ENCODE data around the gene ALDH5A1. TPM values are rescaled to one million over a fixed set of nuclear protein-coding genes. Genes with fewer than 3 reads are reported as not detected.

The ALDH5A1 gene
- total and polyA plus RNA-seq, 2 donors (not counting 1 experiment from before 2014, with no cell fraction given) = 5.7 to 26.3 TPM

DNA sequence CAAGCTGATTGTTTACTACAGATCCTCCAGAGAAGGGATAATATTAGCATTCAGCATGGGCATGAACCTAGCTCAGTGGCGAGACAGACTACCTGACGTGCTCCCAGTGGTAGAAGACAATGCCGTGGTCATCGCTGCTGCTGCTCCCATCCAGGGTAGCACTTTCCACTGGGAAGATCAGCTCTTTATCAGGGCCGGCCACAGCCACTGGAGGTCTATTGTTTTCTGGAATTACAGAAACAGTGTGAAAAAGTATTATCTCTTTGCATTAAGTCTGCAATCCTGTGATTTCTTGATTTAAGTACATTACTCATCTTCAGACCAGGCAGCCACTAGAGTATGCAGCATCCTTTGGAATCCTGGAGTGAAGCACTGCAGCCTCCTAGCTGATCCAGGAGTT lies 75.0 kb downstream of the ALDH5A1 start:
- CTCF ChIA-PET = interaction anchor here (0.7 to 2.2 kb wide), 4 partner anchors 11 to 75 kb away, joined by 4 to 21 read pairs (median 6); partner anchors contain the start of gene ALDH5A1
- H3K4me2 ChIP-seq (replicated peaks; ENCODE audit: low read depth, low read length, poor library complexity, severe bottlenecking) = no peak overlapping the region
- no peaks in the 10 kb centered on the region for H3K79me2 ChIP-seq (ENCODE audit: control insufficient read depth, insufficient read depth, low read length)
- Mint-ChIP-seq H3K27me3 (peaks cover 3% of the 10 kb centered on the region), H3K9me3 (ENCODE audit: insufficient read depth) (no peaks in the 10 kb centered on the region), H3K4me1 (peaks cover 2% of the 10 kb centered on the region), H3K4me3 (no peak overlapping the region), H3K27ac (no peak overlapping the region)
- no peak overlapping the region for H3K27ac ChIP-seq (ENCODE audit: low read length in 2 of 2)
- no peak overlapping the region for H3K9ac ChIP-seq (ENCODE audit: low read length)
- no peaks in the 10 kb centered on the region for H3K36me3 ChIP-seq (replicated peaks in 1 of 2; ENCODE audit: control extremely low read depth in 1 of 2, control insufficient read depth in 1 of 2, extremely low read depth in 1 of 2, insufficient read depth in 2 of 2, low read length in 1 of 2)
- WGBS (ENCODE audit: insufficient coverage) = 94% methylated on average over 4 of the region's 5 CpGs
- DNase-seq (no peak), ATAC-seq (ENCODE audit: low read depth) (no peak)
- H3K9me3 ChIP-seq (ENCODE audit: control extremely low read depth in 1 of 3, control insufficient read depth in 2 of 3, insufficient read depth in 1 of 3, low read length in 2 of 3) = no peaks in the 10 kb centered on the region
- peaks cover 2 to 3% of the 10 kb centered on the region in 2 donors for H3K4me1 ChIP-seq (ENCODE audit: control insufficient read depth in 2 of 2, insufficient read depth in 2 of 2, low read length in 2 of 2)
- no peak overlapping the region for H3K4me3 ChIP-seq (ENCODE audit: control extremely low read depth in 1 of 5, extremely low read depth in 1 of 5, insufficient read depth in 1 of 5, low read depth in 2 of 5, low read length in 4 of 5)
- intact Hi-C loops (cut with micrococcal nuclease) = no loop called here
- TF ChIP-seq EZH2 (IDR thresholded peaks at IDR 0.05; ENCODE audit: borderline replicate concordance, insufficient read depth, low read depth, low read length, poor library complexity, severe bottlenecking) = no peak
- TF ChIP-seq, protein P1, sequence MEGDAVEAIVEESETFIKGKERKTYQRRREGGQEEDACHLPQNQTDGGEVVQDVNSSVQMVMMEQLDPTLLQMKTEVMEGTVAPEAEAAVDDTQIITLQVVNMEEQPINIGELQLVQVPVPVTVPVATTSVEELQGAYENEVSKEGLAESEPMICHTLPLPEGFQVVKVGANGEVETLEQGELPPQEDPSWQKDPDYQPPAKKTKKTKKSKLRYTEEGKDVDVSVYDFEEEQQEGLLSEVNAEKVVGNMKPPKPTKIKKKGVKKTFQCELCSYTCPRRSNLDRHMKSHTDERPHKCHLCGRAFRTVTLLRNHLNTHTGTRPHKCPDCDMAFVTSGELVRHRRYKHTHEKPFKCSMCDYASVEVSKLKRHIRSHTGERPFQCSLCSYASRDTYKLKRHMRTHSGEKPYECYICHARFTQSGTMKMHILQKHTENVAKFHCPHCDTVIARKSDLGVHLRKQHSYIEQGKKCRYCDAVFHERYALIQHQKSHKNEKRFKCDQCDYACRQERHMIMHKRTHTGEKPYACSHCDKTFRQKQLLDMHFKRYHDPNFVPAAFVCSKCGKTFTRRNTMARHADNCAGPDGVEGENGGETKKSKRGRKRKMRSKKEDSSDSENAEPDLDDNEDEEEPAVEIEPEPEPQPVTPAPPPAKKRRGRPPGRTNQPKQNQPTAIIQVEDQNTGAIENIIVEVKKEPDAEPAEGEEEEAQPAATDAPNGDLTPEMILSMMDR (IDR thresholded peaks at IDR 0.05) = no peak
- POLR2A ChIA-PET = no interaction called here
- H2AFZ ChIP-seq (ENCODE audit: insufficient read depth, low read depth, low read length, poor library complexity, severe bottlenecking) = no peak overlapping the region
- no peaks in the 10 kb centered on the region for H4K20me1 ChIP-seq (ENCODE audit: control insufficient read depth, insufficient read depth, low read length, poor library complexity, severe bottlenecking)
- no peaks in the 10 kb centered on the region for H3K27me3 ChIP-seq (replicated peaks in 1 of 4; ENCODE audit: control extremely low read depth in 1 of 4, control insufficient read depth in 3 of 4, insufficient read depth in 4 of 4, low read length in 3 of 4)

DNA sequence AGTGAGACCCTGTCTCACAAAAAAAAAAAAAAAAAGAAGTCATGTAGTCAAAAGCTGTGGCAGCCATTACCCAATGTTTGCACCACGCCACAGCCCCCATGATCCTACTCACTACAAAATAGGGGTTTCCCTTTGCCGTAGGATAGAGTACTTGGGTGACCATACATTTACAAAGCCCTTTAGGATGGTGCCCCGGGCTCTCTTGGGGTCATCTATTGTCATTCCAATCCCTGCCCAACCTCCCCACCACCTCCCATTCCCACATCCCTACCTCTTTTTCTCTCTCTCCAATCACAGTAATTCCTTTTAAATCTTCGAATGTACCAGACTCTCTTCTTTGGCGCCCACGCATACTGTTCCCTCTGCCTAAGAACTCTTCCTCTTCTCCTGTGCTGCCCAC lies 76.6 kb downstream of the ALDH5A1 start:
- Mint-ChIP-seq H3K4me1 (peaks cover 7% of the 10 kb centered on the region), H3K9me3 (ENCODE audit: insufficient read depth) (no peaks in the 10 kb centered on the region), H3K27ac (no peak overlapping the region), H3K4me3 (no peak overlapping the region), H3K27me3 (peaks cover 3% of the 10 kb centered on the region)
- Histone ChIP-seq H3K27me3 (replicated peaks in 1 of 4; ENCODE audit: control extremely low read depth in 1 of 4, control insufficient read depth in 3 of 4, insufficient read depth in 4 of 4, low read length in 3 of 4) (no peaks in the 10 kb centered on the region), H3K27ac (ENCODE audit: low read length in 2 of 2) (no peak overlapping the region), H3K36me3 (replicated peaks in 1 of 2; ENCODE audit: control extremely low read depth in 1 of 2, control insufficient read depth in 1 of 2, extremely low read depth in 1 of 2, insufficient read depth in 2 of 2, low read length in 1 of 2) (no peaks in the 10 kb centered on the region), H3K4me2 (replicated peaks; ENCODE audit: low read depth, low read length, poor library complexity, severe bottlenecking) (no peak overlapping the region), H3K79me2 (ENCODE audit: control insufficient read depth, insufficient read depth, low read length) (no peaks in the 10 kb centered on the region), H3K9me3 (ENCODE audit: control extremely low read depth in 1 of 3, control insufficient read depth in 2 of 3, insufficient read depth in 1 of 3, low read length in 2 of 3) (no peaks in the 10 kb centered on the region), H3K9ac (ENCODE audit: low read length) (no peak overlapping the region), H3K4me3 (ENCODE audit: control extremely low read depth in 1 of 5, extremely low read depth in 1 of 5, insufficient read depth in 1 of 5, low read depth in 2 of 5, low read length in 4 of 5) (no peak overlapping the region), H4K20me1 (ENCODE audit: control insufficient read depth, insufficient read depth, low read length, poor library complexity, severe bottlenecking) (no peaks in the 10 kb centered on the region), H2AFZ (ENCODE audit: insufficient read depth, low read depth, low read length, poor library complexity, severe bottlenecking) (no peak overlapping the region), H3K4me1 (ENCODE audit: control insufficient read depth in 2 of 2, insufficient read depth in 2 of 2, low read length in 2 of 2) (peaks cover 6 to 8% of the 10 kb centered on the region in 2 donors)
- intact Hi-C loops (cut with micrococcal nuclease) = no loop called here
- ATAC-seq (ENCODE audit: low read depth) (no peak), DNase-seq (no peak)
- ChIA-PET POLR2A (no interaction called here), CTCF (interaction anchor here (1.2 to 3.2 kb wide), 4 partner anchors 8 to 16 kb away, joined by 3 to 23 read pairs (median 4); no protein-coding TSS in a partner anchor)
- TF ChIP-seq EZH2 (IDR thresholded peaks at IDR 0.05; ENCODE audit: borderline replicate concordance, insufficient read depth, low read depth, low read length, poor library complexity, severe bottlenecking) = no peak
- TF ChIP-seq, protein P1 (IDR thresholded peaks at IDR 0.05) = no peak
- WGBS (ENCODE audit: insufficient coverage) = 96% methylated on average over 6 of the region's 6 CpGs

Data from B cell (primary cell).